ENCODE measurements around the gene PMF1.

The PMF1 gene

DNA sequence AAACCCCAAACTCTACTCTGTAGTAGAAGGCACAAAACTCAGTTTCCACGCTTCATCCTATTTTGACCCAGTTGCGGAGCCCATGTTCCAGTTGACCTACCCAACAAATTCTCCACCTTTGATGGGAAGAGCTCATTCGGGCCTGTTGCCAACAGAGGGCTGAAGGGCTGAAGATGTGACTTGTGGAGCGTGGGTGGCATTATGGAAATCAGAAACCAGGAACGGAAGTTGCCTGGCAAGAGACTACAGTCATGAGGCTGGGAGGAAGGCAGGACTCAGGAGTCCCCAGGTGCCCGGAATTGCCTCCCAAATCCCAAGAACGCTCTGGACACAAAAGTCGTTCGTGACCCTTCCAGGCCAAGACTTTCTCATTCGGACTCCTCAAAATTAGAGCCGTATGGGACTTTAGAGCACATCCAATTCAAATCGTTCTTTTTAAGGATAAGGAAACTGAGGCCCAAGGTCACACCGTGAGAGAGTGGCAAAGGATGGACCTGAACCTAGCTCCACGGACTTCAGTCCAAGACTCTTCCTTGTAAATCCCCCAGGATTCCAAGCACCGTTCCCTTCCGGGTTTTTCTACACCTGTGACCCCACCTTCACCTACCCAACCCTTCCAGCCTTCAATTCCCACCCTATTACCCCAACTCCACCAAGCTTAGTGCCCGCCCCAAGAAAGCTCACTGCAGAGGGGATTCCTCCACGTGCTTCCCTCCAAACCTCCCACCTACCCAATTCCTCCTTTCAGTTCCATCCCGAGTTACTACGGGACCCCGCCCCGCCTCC, 69.1 kb downstream of the PMF1 start:
- TF ChIP-seq, protein P1, sequence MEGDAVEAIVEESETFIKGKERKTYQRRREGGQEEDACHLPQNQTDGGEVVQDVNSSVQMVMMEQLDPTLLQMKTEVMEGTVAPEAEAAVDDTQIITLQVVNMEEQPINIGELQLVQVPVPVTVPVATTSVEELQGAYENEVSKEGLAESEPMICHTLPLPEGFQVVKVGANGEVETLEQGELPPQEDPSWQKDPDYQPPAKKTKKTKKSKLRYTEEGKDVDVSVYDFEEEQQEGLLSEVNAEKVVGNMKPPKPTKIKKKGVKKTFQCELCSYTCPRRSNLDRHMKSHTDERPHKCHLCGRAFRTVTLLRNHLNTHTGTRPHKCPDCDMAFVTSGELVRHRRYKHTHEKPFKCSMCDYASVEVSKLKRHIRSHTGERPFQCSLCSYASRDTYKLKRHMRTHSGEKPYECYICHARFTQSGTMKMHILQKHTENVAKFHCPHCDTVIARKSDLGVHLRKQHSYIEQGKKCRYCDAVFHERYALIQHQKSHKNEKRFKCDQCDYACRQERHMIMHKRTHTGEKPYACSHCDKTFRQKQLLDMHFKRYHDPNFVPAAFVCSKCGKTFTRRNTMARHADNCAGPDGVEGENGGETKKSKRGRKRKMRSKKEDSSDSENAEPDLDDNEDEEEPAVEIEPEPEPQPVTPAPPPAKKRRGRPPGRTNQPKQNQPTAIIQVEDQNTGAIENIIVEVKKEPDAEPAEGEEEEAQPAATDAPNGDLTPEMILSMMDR (IDR thresholded peaks at IDR 0.05; ENCODE audit: low read depth, low read length, missing control alignments) = no peak
- peak overlapping the region; percentile 97 for H3K4me3 ChIP-seq (ENCODE audit: low read depth, low read length)
- DNase-seq (ENCODE audit: low read depth) = no peak

GRCh38 chr1:156282479-156283222, 69.8 kb downstream of the PMF1 start, which contains the start of gene SMG5:
Gene SMG5 (minus strand): TSS chr1:156282825. CDS start chr1:156282680, 145 bp downstream.
- DNase-seq (ENCODE audit: low read depth) = peak; percentile 97
- TF ChIP-seq, protein P1 (IDR thresholded peaks at IDR 0.05; ENCODE audit: low read depth, low read length, missing control alignments) = no peak

GRCh38 chr1:156283521-156283920, 70.7 kb downstream of the PMF1 start:
- TF ChIP-seq, protein P1 (IDR thresholded peaks at IDR 0.05; ENCODE audit: low read depth, low read length, missing control alignments) = no peak
- H3K4me3 ChIP-seq (ENCODE audit: low read depth, low read length) = peak overlapping the region; percentile 97
- no peak for DNase-seq (ENCODE audit: low read depth)

More at GRCh38 chr1:156282479-156283222, 69.8 kb downstream of the PMF1 start, which contains the start of gene SMG5:
- peak within 1 kb of the TSS; percentile 97 for H3K4me3 ChIP-seq (ENCODE audit: low read depth, low read length)

- no peak for DNase-seq (ENCODE audit: low read depth)
- H3K4me3 ChIP-seq (ENCODE audit: low read depth, low read length) = peak within 1 kb of the TSS; percentile 97
- TF ChIP-seq, protein P1 (IDR thresholded peaks at IDR 0.05; ENCODE audit: low read depth, low read length, missing control alignments) = no peak
These were observed 71.3 kb downstream of the PMF1 start, which contains the start of gene TMEM79 for GRCh38 chr1:156284112-156284511. Gene TMEM79 (plus strand): TSS chr1:156284325. CDS start chr1:156285227, 902 bp downstream.

- DNase-seq (ENCODE audit: low read depth) = no peak
- no peak overlapping the region for H3K4me3 ChIP-seq (ENCODE audit: low read depth, low read length)
- TF ChIP-seq, protein P1 (IDR thresholded peaks at IDR 0.05; ENCODE audit: low read depth, low read length, missing control alignments) = no peak
These were observed 72.0 kb downstream of the PMF1 start for GRCh38 chr1:156284757-156285156.

DNA sequence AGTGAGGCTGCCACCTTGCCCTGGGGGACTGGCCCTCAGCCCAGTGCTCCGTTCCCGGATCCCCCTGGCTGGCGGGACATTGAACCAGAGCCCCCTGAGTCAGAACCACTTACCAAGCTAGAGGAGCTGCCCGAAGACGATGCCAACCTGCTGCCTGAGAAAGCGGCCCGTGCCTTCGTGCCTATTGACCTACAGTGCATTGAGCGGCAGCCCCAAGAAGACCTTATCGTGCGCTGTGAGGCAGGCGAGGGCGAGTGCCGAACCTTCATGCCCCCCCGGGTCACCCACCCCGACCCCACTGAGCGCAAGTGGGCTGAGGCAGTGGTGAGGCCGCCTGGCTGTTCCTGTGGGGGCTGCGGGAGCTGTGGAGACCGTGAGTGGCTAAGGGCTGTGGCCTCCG, 72.6 kb downstream of the PMF1 start:
- no peak for DNase-seq (ENCODE audit: low read depth)
- TF ChIP-seq, protein P1 (IDR thresholded peaks at IDR 0.05; ENCODE audit: low read depth, low read length, missing control alignments) = no peak
- no peak overlapping the region for H3K4me3 ChIP-seq (ENCODE audit: low read depth, low read length)

All from GM12864 (cell line).